ENCODE measurements around the gene CPT2. TPM values are rescaled to one million over a fixed set of nuclear protein-coding genes. Genes with fewer than 3 reads are reported as not detected.

Gene CPT2
- total and polyA plus RNA-seq, 8 donors: 6.3 to 13.4 (median 10.9) TPM

GRCh38 chr1:53160924-53161378 lies 35.7 kb upstream of the CPT2 start:
- WGBS, 2 donors: 48 to 82% methylated on average over 2 of the region's 2 CpGs

DNA sequence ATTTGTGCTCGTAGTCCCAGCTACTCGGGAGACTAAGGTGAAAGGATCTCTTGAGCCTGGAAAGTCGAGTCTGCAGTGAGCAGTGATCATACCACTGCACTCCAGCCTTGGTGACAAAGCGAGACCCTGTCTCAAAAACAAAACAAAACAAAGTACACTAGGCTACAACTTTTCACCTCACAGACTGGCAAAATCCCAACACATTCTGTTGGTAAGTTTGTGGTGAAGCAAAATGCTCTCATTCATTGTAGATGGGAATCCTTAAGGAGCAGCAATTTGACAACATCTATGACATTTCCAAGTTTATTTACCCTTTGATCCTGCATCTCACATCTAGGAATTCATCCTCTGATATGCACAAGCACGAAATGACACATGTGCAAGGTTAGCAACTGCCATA lies 34.0 kb upstream of the CPT2 start:
- TF ChIP-seq CTCF (IDR thresholded peaks at IDR 0.05): no peak
- no peak for DNase-seq
- WGBS, 2 donors: 68 to 80% methylated on average over 5 of the region's 5 CpGs
- intact Hi-C loops (cut with DNase I): no loop called here
- no peaks in the 10 kb centered on the region for H3K36me3 ChIP-seq
- H3K4me3 ChIP-seq: no peak overlapping the region
- no peaks in the 10 kb centered on the region for H3K9me3 ChIP-seq
- FAIRE-seq: no peak
- H3K4me1 ChIP-seq: no peaks in the 10 kb centered on the region
- no peak for ATAC-seq
- H3K27ac ChIP-seq: no peak overlapping the region
- no peaks in the 10 kb centered on the region for H3K27me3 ChIP-seq

More at GRCh38 chr1:53160924-53161378, 35.7 kb upstream of the CPT2 start:
- Histone ChIP-seq H3K4me1 (no peaks in the 10 kb centered on the region), H3K27ac (no peak overlapping the region), H3K9me3 (no peaks in the 10 kb centered on the region), H3K4me3 (no peak overlapping the region), H3K27me3 (no peaks in the 10 kb centered on the region), H3K36me3 (no peaks in the 10 kb centered on the region)
- no peak for DNase-seq
- no peak for TF ChIP-seq CTCF (IDR thresholded peaks at IDR 0.05)
- FAIRE-seq: no peak
- ATAC-seq: no peak
- intact Hi-C loops (cut with DNase I): no loop called here

GRCh38 chr1:53163291-53163768 lies 33.3 kb upstream of the CPT2 start:
- 83 to 86% methylated on average over 10 of the region's 10 CpGs for WGBS, 2 donors
- H3K27ac ChIP-seq: no peak overlapping the region
- intact Hi-C loops (cut with DNase I): no loop called here
- no peak overlapping the region for H3K4me3 ChIP-seq
- H3K27me3 ChIP-seq: no peaks in the 10 kb centered on the region
- H3K36me3 ChIP-seq: no peaks in the 10 kb centered on the region
- TF ChIP-seq CTCF (IDR thresholded peaks at IDR 0.05): no peak
- no peaks in the 10 kb centered on the region for H3K4me1 ChIP-seq
- ATAC-seq (no peak), DNase-seq (no peak), FAIRE-seq (no peak)
- no peaks in the 10 kb centered on the region for H3K9me3 ChIP-seq

GRCh38 chr1:53165408-53165961 lies 31.1 kb upstream of the CPT2 start:
- WGBS, 2 donors: 54 to 62% methylated on average over 5 of the region's 5 CpGs
- no peak for ATAC-seq

More at GRCh38 chr1:53165408-53165961, 31.1 kb upstream of the CPT2 start:
- no peak overlapping the region for H3K27ac ChIP-seq
- DNase-seq (no peak), FAIRE-seq (no peak)
- intact Hi-C loops (cut with DNase I): no loop called here
- no peaks in the 10 kb centered on the region for H3K27me3 ChIP-seq
- no peak for TF ChIP-seq CTCF (IDR thresholded peaks at IDR 0.05)
- H3K4me1 ChIP-seq: no peaks in the 10 kb centered on the region
- H3K9me3 ChIP-seq: no peaks in the 10 kb centered on the region
- no peak overlapping the region for H3K4me3 ChIP-seq
- no peaks in the 10 kb centered on the region for H3K36me3 ChIP-seq

Measured in pancreas (tissue), 10 donors.